Keratinocyte (primary cell): Measurements from ENCODE around the gene THOC6. TPM values are rescaled to one million over a fixed set of nuclear protein-coding genes. Genes with fewer than 3 reads are reported as not detected.

Experiments
- DNase-seq: peaks from one replicate; pipeline ENCODE4 v3.0.0-alpha.2; 2011; ENCODE audit warnings: low read depth, missing footprints, low spot score
- FAIRE-seq: peaks from 2 replicates; lab custom pipeline; 2011; peaks lifted over from hg19 to GRCh38; lab: Jason Lieb, UNC
- H2AFZ ChIP-seq: 2 replicates; pipeline ENCODE4 v1.6.0; 2012; ENCODE audit warnings: low read length, control low read depth, inconsistent platforms; ENCODE audit not compliant: control insufficient read depth
- H3K27ac ChIP-seq: 2 replicates; pipeline ENCODE4 v1.5.1; 2011; ENCODE audit warnings: low read length; ENCODE audit not compliant: control insufficient read depth, insufficient read depth
- H3K27me3 ChIP-seq: 3 replicates; pipeline ENCODE4 v1.6.0; 2011; ENCODE audit warnings: low read length; ENCODE audit not compliant: control insufficient read depth, insufficient read depth; ENCODE audit errors: extremely low read depth
- H3K36me3 ChIP-seq, 2 experiments: 2 replicates in 1 of 2; 3 replicates in 1 of 2; pipeline ENCODE4 v1.5.1; 2011; ENCODE audit warnings: low read length in 2 of 2, mild to moderate bottlenecking in 1 of 2; ENCODE audit not compliant: control insufficient read depth in 2 of 2, insufficient read depth in 2 of 2; ENCODE audit errors: extremely low read depth in 1 of 2
- H3K4me1 ChIP-seq: 3 replicates; pipeline ENCODE4 v1.5.1; 2011; ENCODE audit warnings: low read length; ENCODE audit not compliant: control insufficient read depth, insufficient read depth; ENCODE audit errors: extremely low read depth
- H3K4me2 ChIP-seq: 3 replicates; pipeline ENCODE4 v1.6.0; 2011; ENCODE audit warnings: low read depth, low read length; ENCODE audit not compliant: control insufficient read depth, insufficient read depth; ENCODE audit errors: extremely low read depth
- H3K4me3 ChIP-seq, 3 experiments: fragments of 200-600 bp in 1 of 3; sonication (generic) in 1 of 3; 2 replicates in 2 of 3; 3 replicates in 1 of 3; pipeline ENCODE4 v1.5.1; 2011 to 2016; ENCODE audit warnings: low read length in 3 of 3, mild to moderate bottlenecking in 3 of 3, control low read depth in 2 of 3, inconsistent platforms in 1 of 3, low read depth in 1 of 3, mixed read lengths in 1 of 3, mixed run types in 1 of 3, moderate library complexity in 1 of 3; ENCODE audit not compliant: control insufficient read depth in 2 of 3, insufficient read depth in 2 of 3; ENCODE audit errors: extremely low read depth in 1 of 3
- H3K79me2 ChIP-seq: 2 replicates; pipeline ENCODE4 v1.6.0; 2012; ENCODE audit warnings: low read length; ENCODE audit not compliant: control insufficient read depth, insufficient read depth
- H3K9ac ChIP-seq: 3 replicates; pipeline ENCODE4 v1.6.0; 2011; ENCODE audit warnings: low read length; ENCODE audit not compliant: control insufficient read depth, insufficient read depth; ENCODE audit errors: extremely low read depth
- H3K9me1 ChIP-seq: 3 replicates; pipeline ENCODE4 v1.6.0; 2011; ENCODE audit warnings: low read length; ENCODE audit not compliant: control insufficient read depth, insufficient read depth; ENCODE audit errors: extremely low read depth
- H3K9me3 ChIP-seq: 2 replicates; pipeline ENCODE4 v1.5.1; 2012; ENCODE audit warnings: low read depth, low read length; ENCODE audit not compliant: control insufficient read depth
- H4K20me1 ChIP-seq: 3 replicates; pipeline ENCODE4 v1.6.0; 2011; ENCODE audit warnings: low read length; ENCODE audit not compliant: control insufficient read depth, insufficient read depth; ENCODE audit errors: extremely low read depth
- EZH2 ChIP-seq: IDR thresholded peaks from one replicate; pipeline ENCODE4 v1.6.1; 2012; ENCODE audit warnings: inconsistent platforms, mild to moderate bottlenecking, low read length, moderate library complexity
- dilution Hi-C: fragments of 300-500 bp; cut with MboI; formaldehyde crosslinking; loops from one replicate; pipeline ENCODE4 v1.7.0; 2020; ENCODE audit warnings: low sequenced_read_pairs; ENCODE audit not compliant: extremely low pct_ligation_motif_present
- polyA plus RNA-seq, 5 experiments: library from polyadenylated mRNA; depleted of rRNA in 3 of 5; stranded (reverse) in 3 of 5; stranded (forward) in 1 of 5; unstranded in 1 of 5; fragments of >200 nt; gene quantifications; 1 replicate in 1 of 5; 2 replicates in 3 of 5; 3 replicates in 1 of 5; pipeline versions ENCODE4 v1.2.1 to v1.2.3, GENCODE V29; 2011 to 2012; ENCODE audit warnings: missing spikeins in 2 of 5, low read depth in 1 of 5, low replicate concordance in 1 of 5
- TF ChIP-seq, protein P1 (sequence below), 3 experiments: IDR thresholded peaks in 1 of 3; conservative IDR thresholded peaks in 1 of 3; optimal IDR thresholded peaks in 1 of 3; 2 replicates in 2 of 3; 3 replicates in 1 of 3; pipeline versions ENCODE3 to v1.5.1; 2011; ENCODE audit warnings: low read length in 3 of 3, mild to moderate bottlenecking in 3 of 3, moderate library complexity in 2 of 3, control low read depth in 1 of 3, inconsistent platforms in 1 of 3; ENCODE audit not compliant: insufficient read depth in 2 of 3; ENCODE audit errors: extremely low read depth in 1 of 3

Gene THOC6
- polyA plus RNA-seq, 1 donor (not counting 4 experiments of a cell fraction or from before 2014, with no cell fraction given) = 10.3 TPM

DNA sequence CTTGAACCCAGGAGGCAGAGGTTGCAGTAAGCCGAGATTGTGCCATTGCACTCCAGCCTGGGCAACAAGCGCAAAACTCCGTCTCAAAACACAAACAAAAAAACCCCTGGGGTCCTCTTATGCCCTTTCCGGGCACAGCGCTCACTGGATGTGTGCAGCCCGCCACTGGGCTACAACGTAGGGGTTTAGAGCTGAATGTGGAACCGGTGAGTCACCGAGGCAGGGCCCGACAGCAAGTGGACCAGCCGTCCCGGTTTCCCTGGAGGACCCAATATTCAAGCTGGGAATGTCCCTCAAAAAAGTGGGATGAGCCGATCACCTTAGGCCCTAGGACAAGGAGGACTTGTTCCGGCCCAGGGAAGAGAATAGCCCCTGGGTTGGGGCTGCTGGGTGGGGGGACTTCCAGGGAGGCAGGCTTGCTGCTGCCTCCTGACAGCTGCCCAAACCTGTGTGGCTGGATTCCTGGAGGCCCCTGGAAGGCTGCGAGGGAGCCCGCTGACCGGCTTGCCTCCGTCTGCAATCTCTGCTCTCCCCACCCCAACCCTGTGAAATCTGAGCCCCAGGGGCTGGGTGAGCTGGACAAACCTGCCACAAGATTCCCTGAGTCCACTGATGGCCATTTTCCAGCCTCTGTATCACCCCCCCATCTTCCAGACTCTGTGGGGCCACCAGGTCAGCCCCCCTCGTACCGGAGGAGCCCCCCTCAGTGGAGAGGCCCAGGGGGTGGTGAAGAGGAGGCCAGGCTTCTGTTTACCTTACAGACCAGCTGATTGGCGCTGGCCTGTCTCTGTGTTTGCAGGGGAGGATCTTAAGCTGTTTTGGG lies 14.1 kb upstream of the THOC6 start:
- peaks cover 35% of the 10 kb centered on the region for H3K27me3 ChIP-seq
- H3K9ac ChIP-seq = no peak overlapping the region
- peak overlapping the region; percentile 10 for H3K4me2 ChIP-seq
- no peak overlapping the region for H3K27ac ChIP-seq
- H3K9me1 ChIP-seq = no peaks in the 10 kb centered on the region
- H3K9me3 ChIP-seq = no peaks in the 10 kb centered on the region
- no peak for TF ChIP-seq EZH2
- TF ChIP-seq, protein P1, sequence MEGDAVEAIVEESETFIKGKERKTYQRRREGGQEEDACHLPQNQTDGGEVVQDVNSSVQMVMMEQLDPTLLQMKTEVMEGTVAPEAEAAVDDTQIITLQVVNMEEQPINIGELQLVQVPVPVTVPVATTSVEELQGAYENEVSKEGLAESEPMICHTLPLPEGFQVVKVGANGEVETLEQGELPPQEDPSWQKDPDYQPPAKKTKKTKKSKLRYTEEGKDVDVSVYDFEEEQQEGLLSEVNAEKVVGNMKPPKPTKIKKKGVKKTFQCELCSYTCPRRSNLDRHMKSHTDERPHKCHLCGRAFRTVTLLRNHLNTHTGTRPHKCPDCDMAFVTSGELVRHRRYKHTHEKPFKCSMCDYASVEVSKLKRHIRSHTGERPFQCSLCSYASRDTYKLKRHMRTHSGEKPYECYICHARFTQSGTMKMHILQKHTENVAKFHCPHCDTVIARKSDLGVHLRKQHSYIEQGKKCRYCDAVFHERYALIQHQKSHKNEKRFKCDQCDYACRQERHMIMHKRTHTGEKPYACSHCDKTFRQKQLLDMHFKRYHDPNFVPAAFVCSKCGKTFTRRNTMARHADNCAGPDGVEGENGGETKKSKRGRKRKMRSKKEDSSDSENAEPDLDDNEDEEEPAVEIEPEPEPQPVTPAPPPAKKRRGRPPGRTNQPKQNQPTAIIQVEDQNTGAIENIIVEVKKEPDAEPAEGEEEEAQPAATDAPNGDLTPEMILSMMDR (optimal IDR thresholded peaks at IDR 0.05 in 1 of 3, IDR thresholded peaks at IDR 0.05 in 1 of 3, conservative IDR thresholded peaks at IDR 0.05 in 1 of 3; ENCODE audit: extremely low read depth in 1 of 3, insufficient read depth in 2 of 3, low read length in 3 of 3) = no peak
- no peak overlapping the region for H2AFZ ChIP-seq
- FAIRE-seq (no peak), DNase-seq (no peak)
- dilution Hi-C loops = no loop called here
- no peaks in the 10 kb centered on the region for H3K36me3 ChIP-seq
- H3K4me1 ChIP-seq = peaks cover 14% of the 10 kb centered on the region
- H4K20me1 ChIP-seq = no peaks in the 10 kb centered on the region
- H3K4me3 ChIP-seq = no peak overlapping the region
- H3K79me2 ChIP-seq = no peaks in the 10 kb centered on the region

- Histone ChIP-seq H3K79me2 (no peaks in the 10 kb centered on the region), H3K36me3 (no peaks in the 10 kb centered on the region), H4K20me1 (no peaks in the 10 kb centered on the region), H3K9me1 (no peaks in the 10 kb centered on the region), H3K4me1 (peaks cover 14% of the 10 kb centered on the region), H3K4me3 (no peak overlapping the region), H3K27me3 (peaks cover 35% of the 10 kb centered on the region), H3K9ac (no peak overlapping the region), H3K9me3 (no peaks in the 10 kb centered on the region), H2AFZ (no peak overlapping the region), H3K4me2 (no peak overlapping the region), H3K27ac (no peak overlapping the region)
- DNase-seq (no peak), FAIRE-seq (no peak)
- dilution Hi-C loops = no loop called here
- TF ChIP-seq, protein P1 (optimal IDR thresholded peaks at IDR 0.05 in 1 of 3, IDR thresholded peaks at IDR 0.05 in 1 of 3, conservative IDR thresholded peaks at IDR 0.05 in 1 of 3; ENCODE audit: extremely low read depth in 1 of 3, insufficient read depth in 2 of 3, low read length in 3 of 3) = no peak
- no peak for TF ChIP-seq EZH2
Observed at GRCh38 chr16:3010510-3010909, 13.3 kb upstream of the THOC6 start.
